HG03064 (cell line): Measurements from ENCODE around the gene LRRC75A.

ENCODE experiments used
- ATAC-seq: cut with Tn5 transposase; IDR thresholded peaks from one replicate; pipeline ENCODE4 v1.9.1; 2021; ENCODE audit warnings: low read depth; ENCODE audit not compliant: unreplicated experiment

LRRC75A gene

DNA sequence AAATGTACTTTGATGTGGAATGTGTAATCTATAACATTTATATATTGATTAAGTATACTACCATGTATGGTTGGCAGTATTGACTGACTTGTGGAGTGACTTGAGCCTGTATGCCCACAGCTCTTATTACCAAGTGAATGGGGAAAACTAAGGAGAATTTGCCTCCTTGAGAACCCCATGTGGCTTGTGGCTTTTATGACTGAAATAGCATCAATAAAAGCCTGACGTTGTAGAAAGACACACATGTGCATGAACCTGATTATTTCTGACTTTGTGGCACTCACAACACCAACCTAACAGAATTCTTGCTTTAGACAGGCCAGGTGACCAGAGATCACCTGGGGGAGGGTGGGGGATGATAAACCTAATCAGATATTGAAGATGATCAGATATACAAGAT is 2.1 kb upstream of the LRRC75A start:
- ATAC-seq, result no peak

DNA sequence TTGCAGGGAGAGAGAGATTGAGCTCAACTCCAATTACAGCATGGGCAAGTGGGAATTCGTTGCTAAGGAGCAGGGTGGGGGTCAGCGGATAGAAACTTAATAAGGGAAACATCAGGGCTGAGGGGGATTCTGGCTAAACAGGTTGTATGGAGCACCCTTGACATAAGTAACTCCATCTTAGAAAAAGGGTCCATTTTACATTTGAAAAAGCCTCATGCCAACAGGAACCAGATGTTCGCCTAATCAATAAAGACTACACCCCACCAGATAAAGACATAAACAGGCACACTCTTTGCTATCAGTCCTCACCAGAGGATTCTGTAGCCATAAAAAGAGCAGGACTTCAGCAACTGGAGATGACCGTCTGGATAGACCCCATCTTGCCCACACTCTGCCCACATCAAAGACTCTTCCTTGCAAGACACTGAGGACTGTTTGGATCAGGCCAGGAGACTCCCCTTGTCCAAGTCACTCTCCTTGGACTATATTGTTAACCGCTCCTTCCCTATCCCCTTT is 1.6 kb upstream of the LRRC75A start:
- ATAC-seq, result no peak

DNA sequence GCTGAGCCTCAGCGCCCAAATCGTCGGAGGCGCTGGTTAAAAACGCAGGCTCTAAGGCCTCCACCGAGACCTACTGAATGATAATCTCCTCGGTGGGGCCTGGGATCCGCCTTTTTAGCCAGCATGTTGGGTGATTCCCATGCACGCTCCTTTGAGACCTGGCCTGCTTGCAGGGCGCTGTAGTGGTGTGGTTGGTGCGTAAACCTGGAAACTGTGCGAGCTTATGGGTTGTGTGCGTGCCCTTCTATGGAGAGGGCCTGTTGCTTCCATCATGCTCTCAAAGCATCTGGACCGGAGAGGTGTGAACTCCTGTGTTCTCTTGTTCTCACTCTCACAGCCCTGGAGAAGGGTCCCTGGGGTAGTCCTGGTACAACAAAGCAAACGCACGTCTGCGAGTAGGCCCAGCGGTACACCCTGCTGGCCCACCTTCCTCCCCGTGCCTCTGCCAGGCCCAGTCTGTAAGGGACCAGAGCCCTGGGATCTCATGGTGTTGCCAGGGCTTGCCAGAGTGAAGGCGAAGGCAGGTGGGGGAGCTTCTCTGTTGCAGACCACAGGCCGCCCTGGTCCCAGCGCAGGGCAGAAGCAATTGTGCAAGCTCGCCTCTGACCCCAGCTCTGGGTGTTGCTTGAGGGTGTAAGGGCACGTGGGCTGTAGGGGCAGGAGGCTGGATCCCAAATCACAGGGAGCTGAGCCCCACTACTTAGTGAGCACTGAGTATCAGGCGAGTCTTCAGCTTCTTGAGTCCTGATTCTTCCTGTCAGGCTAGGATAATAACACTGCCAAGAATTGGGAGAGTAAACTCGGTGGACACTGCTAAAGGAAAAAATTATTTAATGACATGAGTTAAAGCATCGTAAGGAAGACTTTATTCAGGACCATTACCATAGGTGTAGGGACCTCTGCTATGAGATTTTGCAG is 879 bp upstream of the LRRC75A start:
- no peak for ATAC-seq

DNA sequence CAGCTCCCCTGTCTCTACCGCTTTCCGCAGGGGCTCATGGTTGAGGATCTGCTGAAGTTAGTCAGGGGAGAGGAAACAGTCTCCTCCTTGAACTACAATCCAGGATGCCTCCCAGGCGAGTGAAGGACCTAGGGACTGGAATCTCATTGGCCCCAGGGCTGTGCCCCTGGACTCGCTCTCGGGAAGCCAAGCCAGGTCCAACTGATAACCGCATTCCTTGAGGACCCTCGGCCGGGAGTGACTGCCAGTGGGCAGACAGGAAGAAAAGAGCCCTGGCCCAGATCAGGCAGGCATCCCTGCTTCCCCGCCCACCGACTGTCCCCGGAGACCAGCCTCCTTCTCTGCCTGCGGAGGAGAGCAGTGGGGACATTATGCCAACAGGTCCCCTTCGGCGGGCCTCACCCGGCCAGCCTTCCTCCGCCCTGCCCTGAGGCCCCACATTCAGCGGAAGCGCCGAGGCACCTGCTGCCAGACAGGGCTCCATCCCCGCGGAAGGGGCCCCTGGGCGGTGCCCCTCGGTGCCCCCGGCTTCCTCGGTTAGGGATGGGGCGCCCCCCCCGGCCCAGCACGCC is 776 bp downstream of the LRRC75A start:
- ATAC-seq, result no peak

DNA sequence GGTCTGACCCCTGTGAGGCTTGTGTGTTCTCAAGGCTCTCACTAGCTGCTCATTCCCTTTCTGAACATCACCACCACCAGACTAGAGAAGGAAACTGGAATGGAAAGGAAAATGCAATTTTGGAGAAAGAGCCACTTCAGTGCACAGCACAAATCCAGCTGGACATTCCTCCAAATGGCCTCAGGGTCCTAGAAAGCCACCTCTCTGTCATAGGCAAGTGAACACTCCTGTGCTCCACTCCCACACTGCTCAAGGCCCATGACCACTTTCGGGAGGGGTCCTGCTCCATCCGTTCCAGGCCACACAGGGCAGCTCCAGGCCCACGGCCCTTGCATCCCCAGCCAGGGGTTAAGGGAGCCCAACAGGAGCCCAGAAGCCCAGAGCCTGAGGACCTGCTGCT is 2.6 kb downstream of the LRRC75A start:
- ATAC-seq, result no peak

DNA sequence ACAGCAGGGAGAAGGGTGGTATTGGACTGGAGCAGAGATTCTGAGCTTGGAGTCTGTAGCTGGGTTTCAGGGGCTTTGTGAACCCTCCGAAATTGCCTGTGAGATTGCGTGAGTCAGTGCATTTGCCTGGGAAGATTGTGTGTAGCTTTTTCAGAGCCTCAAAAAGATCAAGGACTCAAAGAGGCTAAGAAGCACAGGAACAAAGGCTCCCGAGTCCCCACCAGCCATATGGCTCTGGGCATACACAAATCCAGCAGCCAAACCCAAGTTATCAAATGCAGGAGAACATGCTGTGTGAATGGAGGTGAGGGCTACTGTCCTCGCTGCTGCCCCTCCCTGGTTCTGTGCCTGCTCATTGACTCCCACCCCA is 3.0 kb downstream of the LRRC75A start:
- ATAC-seq, result no peak

DNA sequence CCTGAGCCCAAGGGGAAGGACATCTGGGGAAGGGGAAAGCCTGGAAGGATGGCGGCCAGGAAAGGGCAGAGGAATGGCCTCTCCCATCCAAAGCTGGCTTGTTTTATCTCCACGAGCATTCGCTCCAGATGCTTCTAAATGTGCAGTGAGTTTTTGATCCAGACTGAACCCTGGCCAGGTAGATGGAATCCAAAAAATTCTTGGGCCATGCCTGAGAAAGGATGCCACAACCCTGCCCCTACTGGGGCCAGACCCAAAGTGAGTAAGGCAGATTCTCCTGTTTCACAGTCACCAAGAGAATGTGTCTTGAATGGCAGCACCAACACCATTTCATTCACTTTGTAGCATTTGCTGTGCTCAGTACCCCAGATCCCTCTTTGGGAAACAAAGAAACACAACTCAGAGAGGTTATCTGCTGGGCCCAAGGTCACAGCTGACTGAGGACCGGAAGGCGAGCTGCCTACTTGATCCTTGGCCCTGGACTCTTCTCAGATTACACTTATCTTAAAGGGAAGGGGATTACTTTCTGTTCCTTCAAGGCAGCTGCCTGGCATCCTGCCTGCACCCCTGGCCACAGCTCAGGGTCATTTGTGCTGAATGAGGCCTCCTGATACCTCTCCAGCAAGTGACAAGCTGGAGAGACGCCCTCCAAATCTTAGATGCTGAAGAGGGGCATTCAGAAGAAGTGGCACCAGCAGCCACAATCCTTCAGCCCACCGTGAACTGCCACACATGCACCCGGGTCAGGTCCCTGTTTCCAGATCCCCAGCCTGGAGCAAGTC is 3.6 kb downstream of the LRRC75A start:
- ATAC-seq, result no peak

DNA sequence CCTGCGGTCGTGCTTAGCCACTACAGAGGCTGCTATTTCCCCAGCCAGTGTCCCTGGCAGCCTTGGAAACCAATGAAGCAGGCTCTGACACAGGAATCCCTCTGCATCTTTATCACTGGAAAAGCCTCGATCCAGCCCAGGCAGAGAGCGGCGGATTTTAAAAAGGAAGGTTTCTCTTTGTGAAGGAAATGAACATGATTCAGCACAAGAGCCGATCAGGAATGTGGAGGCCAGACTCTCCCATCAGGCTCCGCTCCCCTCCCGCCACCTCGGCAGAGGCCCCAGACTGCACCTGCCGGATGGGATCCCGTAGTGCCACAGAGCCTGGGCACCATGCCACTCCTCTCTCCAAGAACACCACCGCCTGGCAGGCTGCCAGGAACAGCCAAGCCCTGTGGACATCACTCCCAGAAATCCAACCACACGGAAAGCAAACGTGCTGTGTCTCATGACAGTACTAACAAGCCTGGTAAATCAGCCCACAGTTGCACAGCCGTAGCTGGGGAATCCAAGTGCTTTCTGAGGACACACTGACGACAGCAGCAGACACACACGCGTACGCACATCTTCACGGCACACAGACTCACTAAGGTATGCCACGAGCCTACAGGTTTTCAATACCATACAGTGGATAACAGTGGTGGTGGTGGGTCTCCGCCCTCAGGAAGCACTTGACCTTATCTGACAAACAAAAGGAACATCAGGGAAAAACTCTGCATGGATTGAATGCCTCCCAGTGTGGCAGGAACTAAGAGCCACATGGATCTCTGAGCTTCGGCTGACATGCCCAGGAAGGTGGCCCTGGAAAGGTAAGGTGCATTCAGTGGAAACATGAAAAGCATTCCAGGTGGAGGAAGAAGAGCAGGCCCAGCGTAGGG is 5.4 kb downstream of the LRRC75A start:
- ATAC-seq, result no peak

DNA sequence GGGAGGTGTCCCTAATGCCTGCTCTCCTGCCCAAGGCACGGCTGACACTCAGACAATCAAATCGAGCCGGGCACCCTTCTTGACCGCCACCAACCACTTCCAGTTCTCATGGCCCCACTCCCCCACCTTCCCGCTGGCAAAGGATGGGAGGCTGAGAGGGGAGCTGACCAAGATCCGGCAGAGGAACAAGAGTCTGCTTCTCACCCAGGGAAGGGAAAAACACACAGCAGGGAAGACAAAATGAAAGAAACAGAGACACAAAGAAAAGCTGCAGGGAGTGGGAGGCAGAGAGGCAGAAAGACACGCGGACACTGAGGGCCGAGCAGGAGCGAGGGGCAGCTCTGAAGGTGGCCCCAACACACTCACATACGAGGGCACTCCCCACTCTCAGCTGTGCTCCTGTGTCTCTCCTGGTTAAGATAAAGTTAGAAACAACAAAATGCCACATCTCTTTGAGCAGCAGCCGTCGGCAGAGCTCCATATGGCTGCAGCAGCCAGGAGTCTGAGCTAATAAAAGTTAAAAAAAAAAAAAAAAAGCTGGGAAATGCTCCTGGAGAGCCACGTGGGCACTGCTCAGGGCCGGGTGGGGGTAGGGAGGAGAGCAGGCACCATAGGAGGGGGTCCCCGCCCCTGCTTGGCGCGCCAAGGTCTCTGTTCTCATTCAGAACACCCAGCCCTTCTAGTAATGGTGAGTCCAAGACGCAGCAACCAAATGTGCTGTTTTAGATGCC is 7.4 kb downstream of the LRRC75A start:
- ATAC-seq, result no peak

DNA sequence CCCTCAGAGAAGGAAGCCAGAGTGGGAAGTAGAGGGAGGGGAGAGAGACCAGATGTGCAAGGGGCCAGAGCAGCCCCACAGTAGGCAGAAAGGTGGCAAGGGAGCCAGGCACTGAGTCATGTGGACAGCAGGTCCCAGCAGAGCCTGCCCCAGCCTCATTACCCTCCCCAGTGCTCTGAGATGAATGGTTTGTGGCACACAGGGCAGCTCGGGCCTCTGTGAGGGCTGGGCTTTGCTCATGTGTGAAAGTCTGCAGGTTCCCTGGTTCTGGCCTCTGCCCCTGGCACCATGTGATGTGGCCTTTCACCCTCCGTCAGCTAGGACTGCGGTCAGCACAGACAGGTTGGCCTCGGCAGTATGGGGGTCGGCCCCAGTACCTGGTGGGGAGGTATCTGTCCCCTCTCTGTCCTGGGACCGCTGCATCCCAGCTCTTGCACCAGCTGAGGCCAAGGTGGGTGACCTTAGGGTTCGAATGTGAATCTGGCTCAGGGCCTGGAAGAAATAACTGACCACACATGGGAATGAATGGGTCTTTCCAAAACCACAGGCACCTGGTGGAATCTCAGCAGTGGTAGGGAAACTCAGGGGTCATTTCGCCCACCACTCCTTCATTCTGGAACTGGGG is 8.9 kb downstream of the LRRC75A start:
- no peak for ATAC-seq

DNA sequence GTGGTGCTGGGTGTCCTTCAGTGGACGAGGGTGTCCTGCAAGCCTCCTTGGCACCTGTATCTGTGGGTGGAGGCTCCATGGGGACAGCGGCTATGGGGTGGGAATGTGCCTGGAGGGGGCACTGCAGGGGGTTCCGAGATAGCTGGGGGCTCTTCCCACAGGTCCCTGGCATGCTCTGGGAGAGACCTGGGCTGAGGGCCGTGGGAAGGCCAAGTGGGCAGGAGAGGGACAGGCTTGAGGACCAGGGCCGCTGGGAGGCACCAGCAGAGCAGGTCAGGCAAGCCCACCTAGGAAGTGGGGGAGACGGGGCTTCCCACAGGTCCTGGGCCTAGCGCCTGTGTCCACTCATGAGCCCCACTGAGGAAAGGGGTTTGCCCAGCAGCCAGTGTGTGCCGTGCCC is 9.7 kb downstream of the LRRC75A start:
- no peak for ATAC-seq

DNA sequence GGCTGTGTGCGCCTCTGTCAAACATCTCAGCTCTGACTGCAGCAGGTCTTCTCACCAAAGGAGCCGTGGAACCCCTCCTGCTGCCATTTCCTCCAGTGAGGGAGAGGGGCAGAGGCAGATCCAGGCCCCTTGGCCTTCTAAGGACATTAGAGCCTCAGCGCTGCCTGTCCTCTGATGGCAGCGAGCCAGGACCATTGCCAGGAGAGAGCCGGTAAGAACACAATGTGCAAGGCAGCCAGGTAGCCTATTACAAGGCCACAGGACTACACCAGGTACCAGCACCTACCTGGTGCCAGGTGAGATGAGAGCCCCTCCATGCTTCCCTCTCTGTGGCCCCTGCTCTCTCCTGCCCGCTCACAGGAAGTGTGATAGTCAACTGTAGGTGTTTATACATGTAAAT is 11.0 kb downstream of the LRRC75A start:
- ATAC-seq, result no peak

DNA sequence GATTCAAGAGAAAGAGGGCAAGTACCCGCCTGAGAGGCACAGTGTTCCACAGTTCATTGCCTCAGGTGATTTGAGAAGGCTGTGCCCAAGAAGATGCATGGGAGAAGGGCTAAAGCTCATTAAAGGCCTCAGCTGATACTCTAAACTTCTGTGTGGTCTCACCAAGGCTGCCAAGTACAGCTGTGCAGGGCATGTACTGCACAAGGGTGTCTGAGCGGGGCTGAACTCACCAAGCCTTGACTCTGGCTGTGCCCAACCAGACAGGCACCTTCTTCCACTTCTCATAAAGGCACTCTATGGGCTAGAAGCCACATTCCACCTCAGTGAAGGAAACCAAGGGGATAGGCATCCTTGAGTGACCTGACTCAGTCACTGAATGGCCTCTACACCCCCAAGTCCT is 12.7 kb downstream of the LRRC75A start:
- ATAC-seq, result no peak

DNA sequence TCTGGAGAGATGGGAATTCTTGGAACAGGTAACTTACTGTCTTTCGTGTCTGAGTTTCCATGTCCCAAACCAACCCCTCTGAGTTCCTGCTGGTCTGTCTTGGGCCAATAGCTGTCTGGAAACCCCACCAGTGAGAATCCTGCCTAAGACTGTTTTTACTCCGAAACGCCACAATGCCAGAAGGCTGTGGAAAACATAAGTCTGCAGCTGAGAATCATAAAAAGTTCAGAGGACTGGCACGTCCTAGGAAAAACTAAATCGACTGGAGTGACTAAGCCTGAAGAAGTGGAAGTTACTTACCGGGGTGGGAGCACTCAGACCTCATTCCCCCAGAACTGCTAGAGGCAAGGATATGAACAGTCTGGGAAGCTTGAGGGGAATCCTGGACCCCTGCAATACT is 13.3 kb downstream of the LRRC75A start:
- no peak for ATAC-seq

DNA sequence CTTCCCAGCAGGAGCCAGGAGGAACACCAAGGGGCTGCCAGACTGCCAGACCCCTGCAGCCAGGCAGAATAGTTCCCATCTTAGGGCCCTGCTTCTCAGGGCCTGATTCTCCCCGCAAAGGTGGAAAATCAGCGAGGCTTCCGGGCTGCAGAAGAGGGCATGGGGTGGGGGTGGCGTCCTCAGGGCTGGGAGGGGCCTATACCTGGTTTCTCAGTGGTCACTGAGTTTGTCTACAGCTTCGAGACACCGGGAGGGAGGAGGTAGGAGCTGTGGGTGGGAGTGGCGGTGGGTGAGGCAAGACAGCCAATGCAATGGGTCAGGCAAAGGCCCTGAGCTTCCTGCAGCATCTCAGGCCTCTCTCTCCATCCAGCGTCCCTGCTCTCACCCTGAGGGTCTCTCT is 14.3 kb downstream of the LRRC75A start:
- ATAC-seq, result no peak

DNA sequence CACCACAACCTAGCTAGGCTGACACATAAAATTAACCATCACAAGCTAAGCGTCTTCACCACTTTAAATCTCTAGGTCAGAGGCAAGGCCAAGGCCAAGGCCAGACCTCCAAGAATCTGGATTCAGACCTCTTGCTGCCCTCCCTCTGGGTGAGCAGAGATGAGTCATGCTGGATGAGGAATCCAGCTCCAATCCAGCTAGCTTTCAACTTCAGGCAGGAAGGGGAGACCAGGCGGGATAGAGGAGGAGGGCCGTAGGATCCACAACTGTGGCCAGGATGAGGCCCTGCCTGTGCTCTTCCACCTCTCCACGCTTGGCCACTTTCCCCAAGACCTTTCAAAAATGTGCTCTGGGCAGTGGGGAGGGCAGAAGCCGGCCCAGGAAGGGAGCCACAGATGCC is 14.7 kb downstream of the LRRC75A start:
- no peak for ATAC-seq

DNA sequence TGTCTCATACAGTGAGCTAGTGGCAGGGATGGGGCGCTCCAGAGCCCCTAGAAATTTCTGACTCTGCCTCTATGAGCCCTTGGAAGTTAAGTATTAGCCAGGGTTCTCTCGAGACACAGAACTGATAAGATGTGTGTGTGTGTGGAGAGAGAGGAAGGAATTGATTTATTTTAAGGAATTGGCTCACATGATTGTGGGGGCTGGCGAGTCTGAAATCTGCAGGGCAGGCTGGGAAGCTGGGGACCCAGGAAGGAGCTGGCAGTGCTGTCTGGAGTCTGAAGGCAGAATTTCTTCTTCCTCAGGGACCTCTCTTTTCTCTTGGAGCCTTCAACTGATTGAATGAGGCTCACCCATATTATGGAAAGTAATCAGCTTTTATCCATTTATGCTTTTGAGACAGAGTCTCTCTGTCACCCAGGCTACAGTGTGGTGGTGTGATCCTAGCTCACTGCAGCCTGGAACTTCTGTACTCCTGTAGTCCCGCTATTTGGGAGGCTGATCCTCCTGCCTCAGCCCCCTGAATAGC is 16.8 kb downstream of the LRRC75A start:
- ATAC-seq, result no peak

DNA sequence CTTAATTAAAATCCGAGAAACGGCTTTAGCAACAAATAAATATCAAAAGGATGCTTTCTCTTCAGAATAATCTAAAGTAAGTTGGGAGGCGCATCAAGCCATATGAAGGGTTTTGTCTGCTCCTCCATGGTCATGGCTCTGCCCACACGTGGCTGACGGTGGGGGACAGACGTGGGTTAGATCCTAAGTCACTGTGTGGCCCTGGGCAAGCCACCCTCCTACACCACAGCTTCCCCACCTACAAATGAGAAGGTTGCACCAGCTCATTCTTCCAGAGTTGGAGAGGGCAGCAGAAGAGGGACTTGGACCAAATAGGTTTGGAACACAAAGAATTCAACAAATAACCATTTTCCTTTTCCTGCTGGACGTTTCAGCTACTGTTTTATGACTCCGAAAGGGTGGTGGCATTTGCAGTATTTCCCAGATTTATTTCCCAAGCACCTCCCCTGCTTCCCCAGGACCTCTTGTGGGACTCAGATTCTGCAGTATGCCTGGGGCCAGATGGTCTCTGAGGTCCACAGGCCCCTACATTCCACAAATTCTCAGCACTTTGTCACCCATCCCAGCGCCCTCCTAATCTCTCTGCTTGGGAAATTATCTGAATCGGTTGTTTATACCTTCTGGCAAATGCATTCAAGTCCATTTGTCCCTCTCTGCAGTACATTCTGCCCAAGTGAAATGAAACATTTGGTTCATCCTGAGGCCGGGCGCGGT is 17.8 kb downstream of the LRRC75A start:
- no peak for ATAC-seq
